WTC11 (cell line): ENCODE data around the gene QDPR. TPM values are rescaled to one million over a fixed set of nuclear protein-coding genes. Genes with fewer than 3 reads are reported as not detected.

ENCODE experiments used
- ATAC-seq: fragments of 200-7000 bp; cut with Tn5 transposase; 2 replicates; pipeline ENCODE4 v1.10.0; 2021; ENCODE audit warnings: mild to moderate bottlenecking, moderate library complexity
- CTCF ChIA-PET: fragments of 300-600 bp; sonication (Branson Sonifier 250); formaldehyde crosslinking; loops from one replicate; lab custom pipeline; 2021; ENCODE audit warnings: antibody characterized with exemption; lab: Charles Lee
- POLR2A ChIA-PET: fragments of 350-600 bp; sonication (Branson Sonifier 250); formaldehyde crosslinking; loops from one replicate; lab custom pipeline; 2021; ENCODE audit warnings: antibody characterized with exemption; lab: Charles Lee
- DNase-seq: peaks from one replicate; pipeline ENCODE4 v3.0.0; 2021; ENCODE audit warnings: low spot score
- H3K27ac Mint-ChIP-seq: 2 replicates; pipeline ENCODE4 v1.8.0; 2021; ENCODE audit warnings: mixed read lengths
- H3K27me3 Mint-ChIP-seq: 2 replicates; pipeline ENCODE4 v1.8.0; 2021; ENCODE audit warnings: low read depth, mild to moderate bottlenecking, moderate library complexity, mixed read lengths
- H3K36me3 Mint-ChIP-seq: 2 replicates; pipeline ENCODE4 v1.8.0; 2021; ENCODE audit warnings: mixed read lengths
- H3K4me1 Mint-ChIP-seq: 2 replicates; pipeline ENCODE4 v1.8.0; 2022; ENCODE audit warnings: mixed read lengths
- H3K4me3 Mint-ChIP-seq: 2 replicates; pipeline ENCODE4 v1.8.0; 2021; ENCODE audit warnings: mild to moderate bottlenecking, moderate library complexity, mixed read lengths
- H3K9me3 Mint-ChIP-seq: 2 replicates; pipeline ENCODE4 v1.8.0; 2021; ENCODE audit warnings: mixed read lengths
- E2F5 ChIP-seq: sonication (generic); formaldehyde crosslinking; IDR thresholded peaks from 2 replicates; pipeline ENCODE4 v1.8.1; 2022; ENCODE audit warnings: mild to moderate bottlenecking, moderate library complexity, missing genetic modification reagents
- ELF4 ChIP-seq: sonication (generic); formaldehyde crosslinking; IDR thresholded peaks from 2 replicates; pipeline ENCODE4 v1.8.1; 2022; ENCODE audit warnings: low read depth, mild to moderate bottlenecking, moderate library complexity, missing genetic modification reagents
- EMX1 ChIP-seq: fragments of 250-450 bp; sonication (Bioruptor Pico); IDR thresholded peaks from 2 replicates; pipeline ENCODE4 v1.8.0; 2021; ENCODE audit warnings: mild to moderate bottlenecking
- FOXP1 ChIP-seq: sonication (generic); formaldehyde crosslinking; IDR thresholded peaks from 2 replicates; pipeline ENCODE4 v1.8.0; 2022; ENCODE audit warnings: missing genetic modification reagents, mild to moderate bottlenecking, moderate library complexity, borderline replicate concordance
- FOXP4 ChIP-seq: sonication (generic); formaldehyde crosslinking; IDR thresholded peaks from 2 replicates; pipeline ENCODE4 v1.8.0; 2022; ENCODE audit warnings: mild to moderate bottlenecking, missing genetic modification reagents
- MXD4 ChIP-seq: fragments of 250-450 bp; sonication (Bioruptor Pico); IDR thresholded peaks from 2 replicates; pipeline ENCODE4 v1.8.0; 2021; ENCODE audit warnings: mild to moderate bottlenecking, moderate library complexity, borderline replicate concordance
- MYBL2 ChIP-seq: sonication (generic); formaldehyde crosslinking; IDR thresholded peaks from 2 replicates; pipeline ENCODE4 v1.8.1; 2023; ENCODE audit warnings: mild to moderate bottlenecking, moderate library complexity, missing genetic modification reagents
- NR1H2 ChIP-seq: sonication (generic); formaldehyde crosslinking; IDR thresholded peaks from 2 replicates; pipeline ENCODE4 v1.9.0; 2021; ENCODE audit warnings: mild to moderate bottlenecking, moderate library complexity, missing genetic modification reagents
- RORB ChIP-seq: fragments of 250-450 bp; sonication (Bioruptor Pico); IDR thresholded peaks from 2 replicates; pipeline ENCODE4 v1.9.0; 2021; ENCODE audit warnings: mild to moderate bottlenecking
- SOX15 ChIP-seq: fragments of 250-450 bp; sonication (Bioruptor Pico); IDR thresholded peaks from 2 replicates; pipeline ENCODE4 v1.9.0; 2021; ENCODE audit warnings: mild to moderate bottlenecking
- ZMAT4 ChIP-seq: fragments of 250-450 bp; sonication (Bioruptor Pico); IDR thresholded peaks from 2 replicates; pipeline ENCODE4 v1.9.0; 2021; ENCODE audit warnings: mild to moderate bottlenecking
- ZNF121 ChIP-seq: sonication (generic); formaldehyde crosslinking; IDR thresholded peaks from 2 replicates; pipeline ENCODE4 v1.8.0; 2023; ENCODE audit warnings: missing genetic modification reagents
- ZNF232 ChIP-seq: sonication (generic); formaldehyde crosslinking; IDR thresholded peaks from 2 replicates; pipeline ENCODE4 v1.8.0; 2022; ENCODE audit warnings: mild to moderate bottlenecking, missing genetic modification reagents
- ZNF317 ChIP-seq: sonication (generic); formaldehyde crosslinking; IDR thresholded peaks from 2 replicates; pipeline ENCODE4 v1.8.1; 2023; ENCODE audit warnings: low read depth, mild to moderate bottlenecking, moderate library complexity, missing genetic modification reagents, borderline replicate concordance
- ZNF396 ChIP-seq: fragments of 250-450 bp; sonication (Bioruptor Pico); IDR thresholded peaks from 2 replicates; pipeline ENCODE4 v1.8.0; 2021; ENCODE audit warnings: mild to moderate bottlenecking, moderate library complexity, borderline replicate concordance
- total RNA-seq: library from RNA; stranded (reverse); gene quantifications from 3 replicates; pipeline ENCODE4 v1.2.3, GENCODE V29; 2021
- TF ChIP-seq, protein P1 (sequence below): sonication (generic); formaldehyde crosslinking; IDR thresholded peaks from 2 replicates; pipeline ENCODE4 v1.8.0; 2023; ENCODE audit warnings: mild to moderate bottlenecking, missing genetic modification reagents
- TF ChIP-seq, protein P2 (sequence below): sonication (generic); formaldehyde crosslinking; IDR thresholded peaks from 2 replicates; pipeline ENCODE4 v1.8.1; 2022; ENCODE audit warnings: missing genetic modification reagents, borderline replicate concordance
- TF ChIP-seq, protein P3 (sequence below): sonication (generic); formaldehyde crosslinking; conservative IDR thresholded peaks from 2 replicates; pipeline ENCODE4 v1.8.1; 2022; ENCODE audit warnings: mild to moderate bottlenecking, missing genetic modification reagents
- TF ChIP-seq, protein P4 (sequence below): fragments of 200-600 bp; IDR thresholded peaks from 2 replicates; pipeline ENCODE4 v1.8.0; 2022; ENCODE audit warnings: antibody characterized with exemption

Gene QDPR
- total RNA-seq, 1 experiment from 2014 or later, result 33.6 TPM

GRCh38 chr4:17531538-17532285 is 19.8 kb upstream of the QDPR start (continued):
- TF ChIP-seq, protein P1, sequence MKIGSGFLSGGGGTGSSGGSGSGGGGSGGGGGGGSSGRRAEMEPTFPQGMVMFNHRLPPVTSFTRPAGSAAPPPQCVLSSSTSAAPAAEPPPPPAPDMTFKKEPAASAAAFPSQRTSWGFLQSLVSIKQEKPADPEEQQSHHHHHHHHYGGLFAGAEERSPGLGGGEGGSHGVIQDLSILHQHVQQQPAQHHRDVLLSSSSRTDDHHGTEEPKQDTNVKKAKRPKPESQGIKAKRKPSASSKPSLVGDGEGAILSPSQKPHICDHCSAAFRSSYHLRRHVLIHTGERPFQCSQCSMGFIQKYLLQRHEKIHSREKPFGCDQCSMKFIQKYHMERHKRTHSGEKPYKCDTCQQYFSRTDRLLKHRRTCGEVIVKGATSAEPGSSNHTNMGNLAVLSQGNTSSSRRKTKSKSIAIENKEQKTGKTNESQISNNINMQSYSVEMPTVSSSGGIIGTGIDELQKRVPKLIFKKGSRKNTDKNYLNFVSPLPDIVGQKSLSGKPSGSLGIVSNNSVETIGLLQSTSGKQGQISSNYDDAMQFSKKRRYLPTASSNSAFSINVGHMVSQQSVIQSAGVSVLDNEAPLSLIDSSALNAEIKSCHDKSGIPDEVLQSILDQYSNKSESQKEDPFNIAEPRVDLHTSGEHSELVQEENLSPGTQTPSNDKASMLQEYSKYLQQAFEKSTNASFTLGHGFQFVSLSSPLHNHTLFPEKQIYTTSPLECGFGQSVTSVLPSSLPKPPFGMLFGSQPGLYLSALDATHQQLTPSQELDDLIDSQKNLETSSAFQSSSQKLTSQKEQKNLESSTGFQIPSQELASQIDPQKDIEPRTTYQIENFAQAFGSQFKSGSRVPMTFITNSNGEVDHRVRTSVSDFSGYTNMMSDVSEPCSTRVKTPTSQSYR (CRISPR knock-in tag), result no peak
- TF ChIP-seq NR1H2 (CRISPR knock-in tag) (no peak), E2F5 (CRISPR knock-in tag) (no peak)

GRCh38 chr4:17528551-17529165 is 16.8 kb upstream of the QDPR start:
- Mint-ChIP-seq H3K36me3 (no peaks in the 10 kb centered on the region), H3K27ac (no peak overlapping the region), H3K27me3 (no peaks in the 10 kb centered on the region; the same call in 1 of the 2 replicates), H3K4me1 (no peaks in the 10 kb centered on the region), H3K4me3 (no peak overlapping the region), H3K9me3 (no peaks in the 10 kb centered on the region)
- POLR2A ChIA-PET, result interaction anchor here (1.1 kb wide), 1 partner anchor 75 kb away, joined by 5 read pairs; no protein-coding TSS in a partner anchor
- DNase-seq (no peak), ATAC-seq (no peak)
- CTCF ChIA-PET, result no interaction called here
- TF ChIP-seq, protein P2, sequence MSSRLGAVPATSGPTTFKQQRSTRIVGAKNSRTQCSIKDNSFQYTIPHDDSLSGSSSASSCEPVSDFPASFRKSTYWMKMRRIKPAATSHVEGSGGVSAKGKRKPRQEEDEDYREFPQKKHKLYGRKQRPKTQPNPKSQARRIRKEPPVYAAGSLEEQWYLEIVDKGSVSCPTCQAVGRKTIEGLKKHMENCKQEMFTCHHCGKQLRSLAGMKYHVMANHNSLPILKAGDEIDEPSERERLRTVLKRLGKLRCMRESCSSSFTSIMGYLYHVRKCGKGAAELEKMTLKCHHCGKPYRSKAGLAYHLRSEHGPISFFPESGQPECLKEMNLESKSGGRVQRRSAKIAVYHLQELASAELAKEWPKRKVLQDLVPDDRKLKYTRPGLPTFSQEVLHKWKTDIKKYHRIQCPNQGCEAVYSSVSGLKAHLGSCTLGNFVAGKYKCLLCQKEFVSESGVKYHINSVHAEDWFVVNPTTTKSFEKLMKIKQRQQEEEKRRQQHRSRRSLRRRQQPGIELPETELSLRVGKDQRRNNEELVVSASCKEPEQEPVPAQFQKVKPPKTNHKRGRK (CRISPR knock-in tag), result no peak
- no peak for TF ChIP-seq ELF4 (CRISPR knock-in tag)
- TF ChIP-seq, protein P3, sequence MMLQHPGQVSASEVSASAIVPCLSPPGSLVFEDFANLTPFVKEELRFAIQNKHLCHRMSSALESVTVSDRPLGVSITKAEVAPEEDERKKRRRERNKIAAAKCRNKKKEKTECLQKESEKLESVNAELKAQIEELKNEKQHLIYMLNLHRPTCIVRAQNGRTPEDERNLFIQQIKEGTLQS (CRISPR knock-in tag), result no peak
- TF ChIP-seq MXD4 (CRISPR knock-in tag), result no peak
- TF ChIP-seq FOXP1 (CRISPR knock-in tag), result no peak
- no peak for TF ChIP-seq MYBL2 (CRISPR knock-in tag)
- TF ChIP-seq SOX15 (CRISPR knock-in tag), result no peak
- TF ChIP-seq ZNF317 (CRISPR knock-in tag), result no peak
- no peak for TF ChIP-seq E2F5 (CRISPR knock-in tag)
- no peak for TF ChIP-seq EMX1 (CRISPR knock-in tag)

- H3K27me3 Mint-ChIP-seq, result no peaks in the 10 kb centered on the region; the same call in 1 of the 2 replicates
- H3K4me3 Mint-ChIP-seq, result no peak overlapping the region
- no peaks in the 10 kb centered on the region; the same call in 1 of the 2 replicates for H3K9me3 Mint-ChIP-seq
- DNase-seq (no peak), ATAC-seq (no peak)
- no peak overlapping the region for H3K27ac Mint-ChIP-seq
- ChIA-PET POLR2A (no interaction called here), CTCF (no interaction called here)
- H3K4me1 Mint-ChIP-seq, result no peaks in the 10 kb centered on the region
- no peaks in the 10 kb centered on the region for H3K36me3 Mint-ChIP-seq
- TF ChIP-seq EMX1 (CRISPR knock-in tag) (no peak), ZMAT4 (no peak), RORB (CRISPR knock-in tag) (no peak), FOXP4 (no peak), ZNF232 (CRISPR knock-in tag) (no peak), ZNF121 (CRISPR knock-in tag) (no peak), NR1H2 (CRISPR knock-in tag) (no peak), ZNF396 (CRISPR knock-in tag) (no peak)
- TF ChIP-seq, protein P4, sequence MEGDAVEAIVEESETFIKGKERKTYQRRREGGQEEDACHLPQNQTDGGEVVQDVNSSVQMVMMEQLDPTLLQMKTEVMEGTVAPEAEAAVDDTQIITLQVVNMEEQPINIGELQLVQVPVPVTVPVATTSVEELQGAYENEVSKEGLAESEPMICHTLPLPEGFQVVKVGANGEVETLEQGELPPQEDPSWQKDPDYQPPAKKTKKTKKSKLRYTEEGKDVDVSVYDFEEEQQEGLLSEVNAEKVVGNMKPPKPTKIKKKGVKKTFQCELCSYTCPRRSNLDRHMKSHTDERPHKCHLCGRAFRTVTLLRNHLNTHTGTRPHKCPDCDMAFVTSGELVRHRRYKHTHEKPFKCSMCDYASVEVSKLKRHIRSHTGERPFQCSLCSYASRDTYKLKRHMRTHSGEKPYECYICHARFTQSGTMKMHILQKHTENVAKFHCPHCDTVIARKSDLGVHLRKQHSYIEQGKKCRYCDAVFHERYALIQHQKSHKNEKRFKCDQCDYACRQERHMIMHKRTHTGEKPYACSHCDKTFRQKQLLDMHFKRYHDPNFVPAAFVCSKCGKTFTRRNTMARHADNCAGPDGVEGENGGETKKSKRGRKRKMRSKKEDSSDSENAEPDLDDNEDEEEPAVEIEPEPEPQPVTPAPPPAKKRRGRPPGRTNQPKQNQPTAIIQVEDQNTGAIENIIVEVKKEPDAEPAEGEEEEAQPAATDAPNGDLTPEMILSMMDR, result no peak
Measured at GRCh38 chr4:17526695-17527477, 15.0 kb upstream of the QDPR start.
